Rectal smooth muscle tissue (tissue), 1 donor: ENCODE measurements around the gene SPAG7.
"Not testable (repeated sequence)": the region's sequence is repeated elsewhere in the genome, so short reads cannot be mapped to it uniquely, and the experiment has no call there.

Experiments used
- H3K27ac ChIP-seq: one replicate; pipeline ENCODE4 v1.7.0; 2013; ENCODE audit warnings: low read depth, low read length, inconsistent platforms
- H3K27me3 ChIP-seq: one replicate; pipeline ENCODE4 v1.7.0; 2013; ENCODE audit warnings: low read length; ENCODE audit not compliant: control insufficient read depth, insufficient read depth
- H3K36me3 ChIP-seq: one replicate; pipeline ENCODE4 v1.7.0; 2013; ENCODE audit warnings: low read length; ENCODE audit not compliant: control insufficient read depth, insufficient read depth
- H3K4me1 ChIP-seq: one replicate; pipeline ENCODE4 v1.7.0; 2013; ENCODE audit warnings: low read length; ENCODE audit not compliant: control insufficient read depth, insufficient read depth
- H3K4me3 ChIP-seq: one replicate; pipeline ENCODE4 v1.7.0; 2013; ENCODE audit warnings: low read length
- H3K9ac ChIP-seq: one replicate; pipeline ENCODE4 v1.7.0; 2013; ENCODE audit warnings: low read length

SPAG7 gene

GRCh38 chr17:4914551-4914950 lies 53.1 kb downstream of the SPAG7 start:
- not testable (repeated sequence) for H3K4me3 ChIP-seq, H3K27me3 ChIP-seq, H3K4me1 ChIP-seq, H3K27ac ChIP-seq, H3K9ac ChIP-seq, H3K36me3 ChIP-seq

DNA sequence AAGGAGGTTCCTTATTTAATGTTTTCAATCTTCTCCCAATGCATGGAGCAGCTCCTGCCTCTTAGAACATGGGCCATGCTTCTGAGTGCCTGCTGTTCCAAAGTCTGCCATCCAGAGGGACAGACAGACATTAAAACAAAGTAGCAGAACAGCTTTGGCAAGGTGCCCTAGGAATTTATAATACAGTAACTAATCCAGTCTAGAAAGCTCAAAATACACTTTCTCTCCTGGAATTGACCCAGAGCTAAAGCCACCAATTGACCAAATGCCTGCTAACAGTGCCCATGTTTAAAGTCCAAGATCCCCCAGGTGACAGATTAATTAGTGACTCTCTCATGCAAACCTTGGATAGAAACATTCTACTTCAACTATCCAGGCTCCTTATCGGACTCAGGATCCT lies 53.6 kb downstream of the SPAG7 start:
- Histone ChIP-seq H3K9ac (no peak overlapping the region), H3K4me1 (no peaks in the 10 kb centered on the region), H3K27me3 (no peaks in the 10 kb centered on the region), H3K27ac (no peak overlapping the region), H3K4me3 (no peak overlapping the region), H3K36me3 (no peaks in the 10 kb centered on the region)
